Caco-2 (cell line): ENCODE data around the gene BTBD9. TPM values are rescaled to one million over a fixed set of nuclear protein-coding genes. Genes with fewer than 3 reads are reported as not detected.

Experiments used
- BruUV-seq: library from RNA; stranded (reverse); fragments of 400-500 nt; replicated peaks from 2 replicates; lab custom pipeline; 2021; lab: Mats Ljungman, UMichigan
- CTCF ChIA-PET: fragments of 300-600 bp; sonication (Branson Sonifier 250); formaldehyde crosslinking; loops from one replicate; lab custom pipeline; 2022; ENCODE audit warnings: antibody characterized with exemption; lab: Charles Lee
- POLR2A ChIA-PET: fragments of 300-600 bp; sonication (Branson Sonifier 250); formaldehyde crosslinking; loops from one replicate; lab custom pipeline; 2022; ENCODE audit warnings: antibody characterized with exemption; lab: Charles Lee
- DNase-seq, 2 experiments: peaks; one replicate each; pipeline versions ENCODE4 v3.0.0 to v3.0.0-alpha.2; 2020 to 2022
- H3K27me3 ChIP-seq: replicated peaks from 2 replicates; pipeline ENCODE4 v1.6.0; 2011; ENCODE audit warnings: low read length; ENCODE audit not compliant: control insufficient read depth, insufficient read depth
- H3K36me3 ChIP-seq: 2 replicates; pipeline ENCODE4 v1.5.1; 2011; ENCODE audit warnings: low read length; ENCODE audit not compliant: control insufficient read depth, insufficient read depth
- H3K4me1 ChIP-seq: fragments of 250-450 bp; sonication (Bioruptor Pico); 2 replicates; pipeline ENCODE4 v1.5.1; 2020; ENCODE audit warnings: mild to moderate bottlenecking
- H3K4me3 ChIP-seq: 2 replicates; pipeline ENCODE4 v1.5.1; 2011; ENCODE audit warnings: low read depth, mild to moderate bottlenecking, control low read depth, low read length
- H3K9me3 ChIP-seq: fragments of 250-450 bp; sonication (Bioruptor Pico); 2 replicates; pipeline ENCODE4 v1.5.1; 2020; ENCODE audit warnings: mild to moderate bottlenecking, moderate library complexity
- H3K27ac Mint-ChIP-seq: one replicate; pipeline ENCODE4 v1.8.0; 2022; ENCODE audit warnings: mixed read lengths; ENCODE audit not compliant: unreplicated experiment
- H3K27me3 Mint-ChIP-seq: one replicate; pipeline ENCODE4 v1.8.0; 2022; ENCODE audit warnings: mixed read lengths; ENCODE audit not compliant: insufficient read depth, unreplicated experiment
- H3K36me3 Mint-ChIP-seq: one replicate; pipeline ENCODE4 v1.8.0; 2022; ENCODE audit warnings: mild to moderate bottlenecking, mixed read lengths; ENCODE audit not compliant: insufficient read depth, unreplicated experiment
- H3K4me1 Mint-ChIP-seq: one replicate; pipeline ENCODE4 v1.8.0; 2022; ENCODE audit warnings: low read depth, mixed read lengths; ENCODE audit not compliant: unreplicated experiment
- H3K4me3 Mint-ChIP-seq: one replicate; pipeline ENCODE4 v1.8.0; 2022; ENCODE audit warnings: mild to moderate bottlenecking, moderate library complexity, mixed read lengths; ENCODE audit not compliant: unreplicated experiment
- H3K9me3 Mint-ChIP-seq: one replicate; pipeline ENCODE4 v1.8.0; 2022; ENCODE audit warnings: mixed read lengths; ENCODE audit not compliant: unreplicated experiment
- intact Hi-C: fragments of 100-400 bp; cut with micrococcal nuclease; formaldehyde crosslinking; loops from one replicate; pipeline ENCODE4 v1.10.0; 2022; ENCODE audit not compliant: unreplicated experiment
- total RNA-seq: library from RNA; stranded (reverse); gene quantifications from 2 replicates; pipeline ENCODE4 v1.2.3, GENCODE V29; 2022
- TF ChIP-seq, protein P1 (sequence below), 2 experiments: fragments of 200-600 bp in 1 of 2; IDR thresholded peaks; 1 replicate in 1 of 2; 2 replicates in 1 of 2; pipeline versions ENCODE4 v1.5.1 to v1.8.0; 2011 to 2022; ENCODE audit warnings: antibody characterized with exemption in 1 of 2, control low read depth in 1 of 2, inconsistent platforms in 1 of 2, low read depth in 1 of 2, low read length in 1 of 2, mild to moderate bottlenecking in 1 of 2, moderate library complexity in 1 of 2; ENCODE audit not compliant: insufficient read depth in 1 of 2, severe bottlenecking in 1 of 2, unreplicated experiment in 1 of 2

Gene BTBD9
- total RNA-seq, 1 experiment from 2014 or later, result 19.6 TPM

DNA sequence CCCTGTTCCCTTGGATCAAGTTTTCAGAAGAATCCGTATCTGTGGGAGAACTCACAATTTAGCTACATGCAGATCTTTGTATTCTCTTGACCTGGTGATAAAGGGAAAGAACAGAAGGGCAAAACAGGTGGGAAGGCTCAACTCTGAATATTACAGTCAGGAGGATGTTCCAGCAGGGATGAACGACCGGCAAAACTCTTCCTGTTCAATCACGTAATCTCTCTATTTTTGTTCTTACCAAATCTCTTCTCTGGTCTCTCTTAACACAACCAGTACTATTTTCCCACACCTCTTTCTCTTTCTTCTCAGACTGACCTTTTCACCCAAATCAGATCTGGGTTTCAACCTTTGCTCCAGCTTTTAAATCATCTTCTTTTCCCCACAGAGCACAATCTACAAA is 371.4 kb downstream of the BTBD9 start:
- Histone ChIP-seq H3K27me3 (no peaks in the 10 kb centered on the region), H3K4me1 (peaks cover 15% of the 10 kb centered on the region), H3K4me3 (no peak overlapping the region), H3K9me3 (no peaks in the 10 kb centered on the region), H3K36me3 (no peaks in the 10 kb centered on the region)
- Mint-ChIP-seq H3K27ac (no peak overlapping the region), H3K4me1 (peaks cover 19% of the 10 kb centered on the region), H3K36me3 (peaks cover 4% of the 10 kb centered on the region), H3K27me3 (no peaks in the 10 kb centered on the region), H3K9me3 (no peaks in the 10 kb centered on the region), H3K4me3 (no peak overlapping the region)
- TF ChIP-seq, protein P1, sequence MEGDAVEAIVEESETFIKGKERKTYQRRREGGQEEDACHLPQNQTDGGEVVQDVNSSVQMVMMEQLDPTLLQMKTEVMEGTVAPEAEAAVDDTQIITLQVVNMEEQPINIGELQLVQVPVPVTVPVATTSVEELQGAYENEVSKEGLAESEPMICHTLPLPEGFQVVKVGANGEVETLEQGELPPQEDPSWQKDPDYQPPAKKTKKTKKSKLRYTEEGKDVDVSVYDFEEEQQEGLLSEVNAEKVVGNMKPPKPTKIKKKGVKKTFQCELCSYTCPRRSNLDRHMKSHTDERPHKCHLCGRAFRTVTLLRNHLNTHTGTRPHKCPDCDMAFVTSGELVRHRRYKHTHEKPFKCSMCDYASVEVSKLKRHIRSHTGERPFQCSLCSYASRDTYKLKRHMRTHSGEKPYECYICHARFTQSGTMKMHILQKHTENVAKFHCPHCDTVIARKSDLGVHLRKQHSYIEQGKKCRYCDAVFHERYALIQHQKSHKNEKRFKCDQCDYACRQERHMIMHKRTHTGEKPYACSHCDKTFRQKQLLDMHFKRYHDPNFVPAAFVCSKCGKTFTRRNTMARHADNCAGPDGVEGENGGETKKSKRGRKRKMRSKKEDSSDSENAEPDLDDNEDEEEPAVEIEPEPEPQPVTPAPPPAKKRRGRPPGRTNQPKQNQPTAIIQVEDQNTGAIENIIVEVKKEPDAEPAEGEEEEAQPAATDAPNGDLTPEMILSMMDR (IDR thresholded peaks at IDR 0.05; ENCODE audit: insufficient read depth in 1 of 2, low read depth in 1 of 2, low read length in 1 of 2, severe bottlenecking in 1 of 2, unreplicated experiment in 1 of 2), result no peak
- ChIA-PET CTCF (no interaction called here), POLR2A (no interaction called here)
- intact Hi-C loops, result no loop called here
- DNase-seq, result no peak
- no TSS peak for BruUV-seq

DNA sequence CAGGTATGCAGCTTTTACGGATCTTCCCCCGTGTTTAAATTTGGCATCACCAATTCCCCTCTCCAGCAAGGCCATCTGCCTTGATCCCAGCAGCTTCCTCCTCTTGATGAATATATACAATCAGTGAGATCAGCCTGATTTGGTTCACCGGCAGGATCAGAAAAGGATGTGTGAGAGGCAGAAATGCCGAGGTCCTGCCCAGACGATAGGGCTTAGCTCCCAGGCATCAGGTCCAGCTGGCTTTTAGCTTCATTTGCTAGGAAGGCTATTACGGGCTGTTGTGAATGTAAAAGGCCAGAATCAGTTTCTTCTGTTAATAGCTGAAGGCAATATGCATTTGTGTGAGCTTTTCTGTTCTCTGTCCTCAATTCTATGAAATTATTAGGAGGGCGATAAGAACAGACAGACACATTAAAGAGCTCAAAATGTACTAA is 372.8 kb downstream of the BTBD9 start:
- peaks cover 27% of the 10 kb centered on the region for H3K4me1 ChIP-seq
- H3K27me3 ChIP-seq, result no peaks in the 10 kb centered on the region
- TF ChIP-seq, protein P1 (IDR thresholded peaks at IDR 0.05; ENCODE audit: insufficient read depth in 1 of 2, low read depth in 1 of 2, low read length in 1 of 2, severe bottlenecking in 1 of 2, unreplicated experiment in 1 of 2), result no peak
- Mint-ChIP-seq H3K9me3 (no peaks in the 10 kb centered on the region), H3K36me3 (peaks cover 4% of the 10 kb centered on the region), H3K4me3 (no peak overlapping the region), H3K27ac (no peak overlapping the region), H3K27me3 (no peaks in the 10 kb centered on the region), H3K4me1 (peaks cover 26% of the 10 kb centered on the region)
- intact Hi-C loops, result no loop called here
- no peak overlapping the region for H3K4me3 ChIP-seq
- BruUV-seq, result no TSS peak
- DNase-seq, result no peak
- POLR2A ChIA-PET, result no interaction called here
- H3K9me3 ChIP-seq, result no peaks in the 10 kb centered on the region
- CTCF ChIA-PET, result interaction anchor here (0.6 to 1.1 kb wide), 2 partner anchors 14 to 563 kb away, joined by 3 to 6 read pairs; no protein-coding TSS in a partner anchor
- no peaks in the 10 kb centered on the region for H3K36me3 ChIP-seq

DNA sequence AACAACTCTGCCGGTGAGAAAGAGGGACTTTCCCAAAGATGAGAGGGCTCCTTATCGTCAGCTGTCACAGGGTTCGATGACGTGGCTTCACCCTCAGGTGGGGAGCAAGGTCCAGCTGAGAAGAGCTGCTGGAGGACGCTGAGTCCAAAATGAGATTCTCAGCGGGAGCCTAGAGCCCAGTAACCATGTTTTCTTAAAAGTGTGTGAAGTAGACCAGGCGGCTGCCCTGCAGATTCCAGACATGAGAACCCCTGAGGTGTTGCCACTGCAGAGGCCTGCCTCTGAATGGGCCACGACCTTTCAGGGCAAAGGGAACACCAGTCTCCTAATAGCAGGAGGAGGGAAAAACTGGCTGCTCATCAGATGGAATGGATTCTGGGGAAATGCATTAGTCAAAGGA is 375.1 kb downstream of the BTBD9 start:
- ChIA-PET CTCF (no interaction called here), POLR2A (no interaction called here)
- no peaks in the 10 kb centered on the region for H3K9me3 Mint-ChIP-seq
- H3K4me3 ChIP-seq, result no peak overlapping the region
- TF ChIP-seq, protein P1 (IDR thresholded peaks at IDR 0.05; ENCODE audit: insufficient read depth in 1 of 2, low read depth in 1 of 2, low read length in 1 of 2, severe bottlenecking in 1 of 2, unreplicated experiment in 1 of 2), result no peak
- peak overlapping the region; percentile 50 for H3K4me3 Mint-ChIP-seq
- H3K27me3 Mint-ChIP-seq, result no peaks in the 10 kb centered on the region
- H3K27me3 ChIP-seq, result no peaks in the 10 kb centered on the region
- peak; percentile 62 to 66 for DNase-seq
- peaks cover 33% of the 10 kb centered on the region for H3K4me1 Mint-ChIP-seq
- no TSS peak for BruUV-seq
- peaks cover 36% of the 10 kb centered on the region for H3K4me1 ChIP-seq
- H3K36me3 ChIP-seq, result no peaks in the 10 kb centered on the region
- intact Hi-C loops, result no loop called here
- H3K9me3 ChIP-seq, result no peaks in the 10 kb centered on the region
- H3K27ac Mint-ChIP-seq, result peak overlapping the region; percentile 63
- H3K36me3 Mint-ChIP-seq, result peaks cover 4% of the 10 kb centered on the region
